K562 (cell line): ENCODE data around the gene AGAP1. TPM values are rescaled to one million over a fixed set of nuclear protein-coding genes. Genes with fewer than 3 reads are reported as not detected.

ENCODE experiments used
- ATAC-seq: fragments of 200-7000 bp; cut with Tn5 transposase; 3 replicates; pipeline ENCODE4 v1.9.1; 2020; ENCODE audit warnings: moderate library complexity
- BruUV-seq: library from RNA; stranded (reverse); fragments of 400-500 nt; replicated peaks from 2 replicates; lab custom pipeline; 2021; lab: Mats Ljungman, UMichigan
- CTCF ChIA-PET: fragments of 300-600 bp; formaldehyde crosslinking; extraction: SDS; loops from one replicate; lab custom pipeline; 2021; ENCODE audit warnings: low intra/inter-chr PET ratio; lab: Yijun Ruan, JAX
- POLR2A ChIA-PET: fragments of 300-600, 350-650 bp; sonication (Branson Sonifier 250); formaldehyde crosslinking; extraction: SDS; loops from one replicate; lab custom pipeline; 2021; ENCODE audit warnings: antibody characterized with exemption, inconsistent platforms; lab: Yijun Ruan, JAX
- DNase-seq, 4 experiments: peaks; one replicate each; pipeline versions ENCODE4 v3.0.0 to v3.0.0-alpha.2; 2011 to 2018; ENCODE audit warnings: low spot score in 3 of 4, mixed read lengths in 3 of 4; ENCODE audit errors: extremely low read depth in 1 of 4
- FAIRE-seq: peaks from 2 replicates; lab custom pipeline; 2011; peaks lifted over from hg19 to GRCh38; lab: Jason Lieb, UNC
- H2AFZ ChIP-seq: 2 replicates; pipeline ENCODE4 v1.6.0; 2011; ENCODE audit warnings: low read depth, low read length, control low read depth, inconsistent platforms
- H3K27ac ChIP-seq: fragments of 200-600 bp; 3 replicates; pipeline ENCODE4 v1.8.0; 2011; ENCODE audit warnings: low read depth, mild to moderate bottlenecking, control low read depth, inconsistent platforms, low read length, moderate library complexity, mixed read lengths; ENCODE audit errors: extremely low read depth
- H3K27me3 ChIP-seq, 2 experiments: fragments of 300-600 bp in 1 of 2; 2 replicates in 1 of 2; 3 replicates in 1 of 2; pipeline versions ENCODE4 v1.6.0 to v1.8.0; 2011; ENCODE audit warnings: inconsistent platforms in 2 of 2, low read length in 2 of 2, mild to moderate bottlenecking in 1 of 2, mixed read lengths in 1 of 2, moderate library complexity in 1 of 2; ENCODE audit not compliant: control insufficient read depth in 2 of 2, insufficient read depth in 2 of 2
- H3K36me3 ChIP-seq: fragments of 300-600 bp; 3 replicates; pipeline ENCODE4 v1.8.0; 2011; ENCODE audit warnings: mild to moderate bottlenecking, low read length, inconsistent platforms; ENCODE audit not compliant: control insufficient read depth, insufficient read depth
- H3K4me1 ChIP-seq, 2 experiments: fragments of 200-600 bp in 1 of 2; replicated peaks in 1 of 2; 2 replicates in 1 of 2; 3 replicates in 1 of 2; pipeline versions ENCODE4 v1.5.1 to v1.8.0; 2011; ENCODE audit warnings: inconsistent platforms in 2 of 2, low read length in 2 of 2, mild to moderate bottlenecking in 1 of 2, mixed read lengths in 1 of 2, moderate library complexity in 1 of 2; ENCODE audit not compliant: control insufficient read depth in 2 of 2, insufficient read depth in 2 of 2
- H3K4me2 ChIP-seq: 2 replicates; pipeline ENCODE4 v1.6.1; 2011; ENCODE audit warnings: low read length, control low read depth, inconsistent platforms, mixed read lengths; ENCODE audit not compliant: insufficient read depth
- H3K4me3 ChIP-seq: fragments of 200-600 bp; sonication (generic), shearing (Covaris generic); 2 replicates; pipeline ENCODE4 v1.5.1; 2016; ENCODE audit warnings: control low read depth, inconsistent platforms
- H3K79me2 ChIP-seq: fragments of 200-600 bp; 3 replicates; pipeline ENCODE4 v1.8.0; 2011; ENCODE audit warnings: low read length, inconsistent platforms; ENCODE audit not compliant: control insufficient read depth, insufficient read depth
- H3K9ac ChIP-seq, 2 experiments: 2 replicates each; pipeline versions ENCODE4 v1.6.0 to v1.6.1; 2011; ENCODE audit warnings: low read depth in 2 of 2, low read length in 2 of 2, control low read depth in 1 of 2, inconsistent platforms in 1 of 2, mild to moderate bottlenecking in 1 of 2, mixed read lengths in 1 of 2; ENCODE audit not compliant: insufficient read depth in 1 of 2
- H3K9me1 ChIP-seq: one replicate; pipeline ENCODE4 v1.6.0; 2011; ENCODE audit warnings: inconsistent platforms, mild to moderate bottlenecking, low read length, moderate library complexity; ENCODE audit not compliant: control insufficient read depth, insufficient read depth
- H3K9me3 ChIP-seq: replicated peaks from 2 replicates; pipeline ENCODE4 v1.5.1; 2011; ENCODE audit warnings: low read depth, low read length, inconsistent platforms; ENCODE audit not compliant: control insufficient read depth, insufficient read depth
- H4K20me1 ChIP-seq: replicated peaks from 2 replicates; pipeline ENCODE4 v1.6.1; 2011; ENCODE audit warnings: low read length, inconsistent platforms, mixed read lengths; ENCODE audit not compliant: control insufficient read depth, insufficient read depth
- CEBPG ChIP-seq, 3 experiments: fragments of 200-800 bp in 1 of 3; sonication (Bioruptor generic) in 1 of 3; sonication (generic) in 1 of 3; formaldehyde crosslinking in 1 of 3; IDR thresholded peaks in 2 of 3; conservative IDR thresholded peaks in 1 of 3; 2 replicates each; pipeline versions ENCODE4 v1.6.1 to v1.8.0; 2016 to 2022; ENCODE audit warnings: missing compliant biosample characterization in 2 of 3, missing genetic modification characterization in 2 of 3, mild to moderate bottlenecking in 1 of 3, missing genetic modification reagents in 1 of 3
- CHD4 ChIP-seq: fragments of 200-600 bp; sonication (generic); IDR thresholded peaks from 3 replicates; pipeline ENCODE4 v1.6.1; 2012; ENCODE audit warnings: low read depth, mild to moderate bottlenecking, mixed read lengths, low read length, inconsistent platforms; ENCODE audit not compliant: insufficient read depth, insufficient replicate concordance, poor library complexity, severe bottlenecking
- ELF4 ChIP-seq: fragments of 450-650 bp; formaldehyde crosslinking; IDR thresholded peaks from 2 replicates; pipeline ENCODE4 v1.4.0; 2022; ENCODE audit warnings: missing genetic modification characterization
- HCFC1 ChIP-seq: IDR thresholded peaks from 2 replicates; pipeline ENCODE4 v1.6.1; 2012; ENCODE audit warnings: low read depth, low read length, improper control_type of control experiment
- KAT8 ChIP-seq: fragments of 450-650 bp; IDR thresholded peaks from 2 replicates; pipeline ENCODE4 v1.6.1; 2016; ENCODE audit warnings: low read depth, mild to moderate bottlenecking
- MAFF ChIP-seq: IDR thresholded peaks from 2 replicates; pipeline ENCODE4 v1.6.1; 2012; ENCODE audit warnings: low read length, improper control_type of control experiment
- RBM34 ChIP-seq: fragments of 200-400 bp; formaldehyde crosslinking; IDR thresholded peaks from 2 replicates; pipeline ENCODE4 v1.6.1; 2018; ENCODE audit warnings: low read length, borderline replicate concordance; ENCODE audit not compliant: insufficient read depth
- ZNF253 ChIP-seq: fragments of 250-450 bp; sonication (Bioruptor Pico); conservative IDR thresholded peaks from 2 replicates; pipeline ENCODE4 v1.6.1; 2021; ENCODE audit warnings: mild to moderate bottlenecking
- ZNF316 ChIP-seq: fragments of 450-650 bp; IDR thresholded peaks from 2 replicates; pipeline ENCODE4 v1.6.1; 2016
- ZNF507 ChIP-seq: conservative IDR thresholded peaks from 2 replicates; pipeline ENCODE4 v1.6.1; 2017; ENCODE audit warnings: missing genetic modification characterization, missing compliant biosample characterization
- WGBS: fragments of 100-300 bp; shearing (Covaris generic); methylation state at CpG from one replicate; pipeline ENCODE4 v1.1.6; 2016; ENCODE audit warnings: low coverage, mixed read lengths; ENCODE audit not compliant: insufficient coverage; ENCODE audit errors: missing lambda C conversion rate; 5-methylcytosine and 5-hydroxymethylcytosine counted together
- in situ Hi-C: fragments of 300-500 bp; cut with MboI; formaldehyde crosslinking; loops from 4 replicates; pipeline ENCODE4 v1.15.0; 2018; ENCODE audit warnings: inconsistent platforms, mixed read lengths
- intact Hi-C: fragments of 100-400 bp; cut with micrococcal nuclease; formaldehyde crosslinking; loops from 2 replicates; pipeline ENCODE4 v1.14.2; 2022
- polyA plus RNA-seq, 8 experiments: library from polyadenylated mRNA; depleted of rRNA in 4 of 8; stranded (reverse) in 5 of 8; unstranded in 3 of 8; fragments of >200 nt; fragmentation: Nextera tagmentation in 2 of 8; fragmentation: Illumina TruSeq in 1 of 8; extraction: Ambion mirVana in 2 of 8; extraction: Trizol in 1 of 8; gene quantifications; 2 replicates each; pipeline versions ENCODE4 v1.2.1 to v1.2.3, GENCODE V29; 2011 to 2014; ENCODE audit warnings: inconsistent platforms in 1 of 8, missing spikeins in 1 of 8
- total RNA-seq, 7 experiments: library from RNA; depleted of rRNA in 6 of 7; stranded (reverse); fragments of >200 nt in 6 of 7; fragmentation: Illumina TruSeq in 2 of 7; extraction: Trizol in 2 of 7; gene quantifications; 2 replicates each; pipeline versions ENCODE4 v1.2.1 to v1.2.3, GENCODE V29; 2011 to 2021; ENCODE audit warnings: low replicate concordance in 1 of 7
- TF ChIP-seq, protein P1 (sequence below), 2 experiments: IDR thresholded peaks; 2 replicates each; pipeline ENCODE4 v1.6.1; 2012; ENCODE audit warnings: improper control_type of control experiment in 2 of 2, low read depth in 2 of 2, low read length in 2 of 2, borderline replicate concordance in 1 of 2
- TF ChIP-seq, protein P2 (sequence below): sonication (generic); formaldehyde crosslinking; IDR thresholded peaks from 2 replicates; pipeline ENCODE4 v1.8.0; 2022; ENCODE audit warnings: missing genetic modification reagents, mild to moderate bottlenecking, borderline replicate concordance

The AGAP1 gene
- total and polyA plus RNA-seq, 9 of the 15 experiments (the other 6 are each of a cell fraction or from before 2014, with no cell fraction given): 1.3 to 24.0 (median 10.6) TPM

DNA sequence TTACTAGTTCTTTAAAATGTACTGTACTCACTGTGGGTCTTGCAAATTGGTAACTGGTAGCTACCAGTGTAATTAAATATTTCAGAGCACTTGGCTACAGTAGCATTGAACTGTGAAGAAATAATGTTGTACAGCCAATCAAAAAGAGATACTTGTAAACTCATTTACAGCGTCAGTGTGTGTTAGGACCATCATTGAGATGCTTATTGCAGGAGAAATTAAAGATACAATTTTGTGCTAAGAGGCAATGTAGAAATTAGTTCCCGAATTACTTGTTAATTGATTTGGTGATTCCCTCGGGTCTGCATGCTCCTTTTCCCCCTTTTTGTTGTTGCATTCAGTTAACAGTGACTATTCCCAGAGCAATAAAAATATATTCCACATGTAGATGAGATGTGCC is 330.5 kb downstream of the AGAP1 start:
- no peak for FAIRE-seq
- Histone ChIP-seq H2AFZ (no peak overlapping the region), H3K4me2 (no peak overlapping the region), H3K9ac (no peak overlapping the region), H4K20me1 (no peaks in the 10 kb centered on the region), H3K9me1 (no peaks in the 10 kb centered on the region), H3K9me3 (no peaks in the 10 kb centered on the region), H3K27me3 (no peaks in the 10 kb centered on the region), H3K4me3 (no peak overlapping the region), H3K79me2 (no peaks in the 10 kb centered on the region), H3K4me1 (no peaks in the 10 kb centered on the region; a peak in 1 of 5 replicates), H3K36me3 (no peaks in the 10 kb centered on the region), H3K27ac (no peak overlapping the region)
- TF ChIP-seq CHD4 (no peak), RBM34 (no peak), MAFF (no peak), ZNF507 (no peak), ZNF253 (no peak), HCFC1 (no peak), KAT8 (no peak), ZNF316 (no peak), ELF4 (CRISPR knock-in tag) (no peak), CEBPG (CRISPR knock-in tag; IDR thresholded peaks at IDR 0.05) (no peak), CEBPG (tag; conservative IDR thresholded peaks at IDR 0.05 in 1 of 2, IDR thresholded peaks at IDR 0.05 in 1 of 2) (no peak)
- TF ChIP-seq, protein P1, sequence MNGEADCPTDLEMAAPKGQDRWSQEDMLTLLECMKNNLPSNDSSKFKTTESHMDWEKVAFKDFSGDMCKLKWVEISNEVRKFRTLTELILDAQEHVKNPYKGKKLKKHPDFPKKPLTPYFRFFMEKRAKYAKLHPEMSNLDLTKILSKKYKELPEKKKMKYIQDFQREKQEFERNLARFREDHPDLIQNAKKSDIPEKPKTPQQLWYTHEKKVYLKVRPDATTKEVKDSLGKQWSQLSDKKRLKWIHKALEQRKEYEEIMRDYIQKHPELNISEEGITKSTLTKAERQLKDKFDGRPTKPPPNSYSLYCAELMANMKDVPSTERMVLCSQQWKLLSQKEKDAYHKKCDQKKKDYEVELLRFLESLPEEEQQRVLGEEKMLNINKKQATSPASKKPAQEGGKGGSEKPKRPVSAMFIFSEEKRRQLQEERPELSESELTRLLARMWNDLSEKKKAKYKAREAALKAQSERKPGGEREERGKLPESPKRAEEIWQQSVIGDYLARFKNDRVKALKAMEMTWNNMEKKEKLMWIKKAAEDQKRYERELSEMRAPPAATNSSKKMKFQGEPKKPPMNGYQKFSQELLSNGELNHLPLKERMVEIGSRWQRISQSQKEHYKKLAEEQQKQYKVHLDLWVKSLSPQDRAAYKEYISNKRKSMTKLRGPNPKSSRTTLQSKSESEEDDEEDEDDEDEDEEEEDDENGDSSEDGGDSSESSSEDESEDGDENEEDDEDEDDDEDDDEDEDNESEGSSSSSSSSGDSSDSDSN (IDR thresholded peaks at IDR 0.05; ENCODE audit: borderline replicate concordance in 1 of 2, low read depth in 2 of 2, low read length in 2 of 2): no peak
- TF ChIP-seq, protein P2, sequence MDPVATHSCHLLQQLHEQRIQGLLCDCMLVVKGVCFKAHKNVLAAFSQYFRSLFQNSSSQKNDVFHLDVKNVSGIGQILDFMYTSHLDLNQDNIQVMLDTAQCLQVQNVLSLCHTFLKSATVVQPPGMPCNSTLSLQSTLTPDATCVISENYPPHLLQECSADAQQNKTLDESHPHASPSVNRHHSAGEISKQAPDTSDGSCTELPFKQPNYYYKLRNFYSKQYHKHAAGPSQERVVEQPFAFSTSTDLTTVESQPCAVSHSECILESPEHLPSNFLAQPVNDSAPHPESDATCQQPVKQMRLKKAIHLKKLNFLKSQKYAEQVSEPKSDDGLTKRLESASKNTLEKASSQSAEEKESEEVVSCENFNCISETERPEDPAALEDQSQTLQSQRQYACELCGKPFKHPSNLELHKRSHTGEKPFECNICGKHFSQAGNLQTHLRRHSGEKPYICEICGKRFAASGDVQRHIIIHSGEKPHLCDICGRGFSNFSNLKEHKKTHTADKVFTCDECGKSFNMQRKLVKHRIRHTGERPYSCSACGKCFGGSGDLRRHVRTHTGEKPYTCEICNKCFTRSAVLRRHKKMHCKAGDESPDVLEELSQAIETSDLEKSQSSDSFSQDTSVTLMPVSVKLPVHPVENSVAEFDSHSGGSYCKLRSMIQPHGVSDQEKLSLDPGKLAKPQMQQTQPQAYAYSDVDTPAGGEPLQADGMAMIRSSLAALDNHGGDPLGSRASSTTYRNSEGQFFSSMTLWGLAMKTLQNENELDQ: no peak
- ChIA-PET POLR2A (no interaction called here), CTCF (no interaction called here)
- BruUV-seq: no TSS peak
- intact Hi-C loops (no loop called here), in situ Hi-C loops (no loop called here)
- DNase-seq: no peak
- no peak for ATAC-seq
- 74% methylated on average over 3 of the region's 3 CpGs for WGBS
